Uterus (tissue), 2 donors: ENCODE results near the gene PLCB3.

ENCODE experiments used
- POLR2A ChIP-seq, 2 donors: fragments of 450-650 bp; IDR thresholded peaks; one replicate each; pipeline ENCODE4 v1.6.1; 2016; ENCODE audit warnings: antibody characterized with exemption in 2 of 2, mild to moderate bottlenecking in 1 of 2, moderate library complexity in 1 of 2
- TF ChIP-seq, protein P1 (sequence below), 4 experiments: fragments of 200-600 bp in 2 of 4; fragments of 450-650 bp in 2 of 4; sonication (generic) in 2 of 4; IDR thresholded peaks; one replicate each; pipeline ENCODE4 v1.5.1; 2016 to 2019; ENCODE audit warnings: antibody characterized with exemption in 4 of 4, mild to moderate bottlenecking in 2 of 4, moderate library complexity in 1 of 4

DNA sequence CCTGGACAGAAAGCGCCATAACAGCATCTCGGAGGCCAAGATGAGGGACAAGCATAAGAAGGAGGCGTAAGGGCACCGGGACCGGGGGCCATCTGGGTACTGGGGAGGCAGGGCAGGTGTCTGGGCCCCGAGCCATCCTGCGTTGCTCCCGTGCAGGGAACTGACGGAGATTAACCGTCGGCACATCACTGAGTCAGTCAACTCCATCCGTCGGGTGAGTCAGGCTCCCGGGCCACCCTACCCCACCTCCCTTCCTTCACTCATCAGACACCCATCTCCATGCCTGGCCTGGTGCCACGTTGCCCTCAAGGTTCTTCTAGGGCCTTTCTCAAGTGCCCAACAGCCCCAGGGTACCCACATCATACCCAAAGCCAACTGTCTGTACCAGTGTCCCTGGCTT lies 15.0 kb downstream of the PLCB3 start:
- TF ChIP-seq, protein P1, sequence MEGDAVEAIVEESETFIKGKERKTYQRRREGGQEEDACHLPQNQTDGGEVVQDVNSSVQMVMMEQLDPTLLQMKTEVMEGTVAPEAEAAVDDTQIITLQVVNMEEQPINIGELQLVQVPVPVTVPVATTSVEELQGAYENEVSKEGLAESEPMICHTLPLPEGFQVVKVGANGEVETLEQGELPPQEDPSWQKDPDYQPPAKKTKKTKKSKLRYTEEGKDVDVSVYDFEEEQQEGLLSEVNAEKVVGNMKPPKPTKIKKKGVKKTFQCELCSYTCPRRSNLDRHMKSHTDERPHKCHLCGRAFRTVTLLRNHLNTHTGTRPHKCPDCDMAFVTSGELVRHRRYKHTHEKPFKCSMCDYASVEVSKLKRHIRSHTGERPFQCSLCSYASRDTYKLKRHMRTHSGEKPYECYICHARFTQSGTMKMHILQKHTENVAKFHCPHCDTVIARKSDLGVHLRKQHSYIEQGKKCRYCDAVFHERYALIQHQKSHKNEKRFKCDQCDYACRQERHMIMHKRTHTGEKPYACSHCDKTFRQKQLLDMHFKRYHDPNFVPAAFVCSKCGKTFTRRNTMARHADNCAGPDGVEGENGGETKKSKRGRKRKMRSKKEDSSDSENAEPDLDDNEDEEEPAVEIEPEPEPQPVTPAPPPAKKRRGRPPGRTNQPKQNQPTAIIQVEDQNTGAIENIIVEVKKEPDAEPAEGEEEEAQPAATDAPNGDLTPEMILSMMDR (IDR thresholded peaks at IDR 0.05) = no peak
- no peak for TF ChIP-seq POLR2A (IDR thresholded peaks at IDR 0.05)
